Measurements from ENCODE around the gene NAA15. TPM values are rescaled to one million over a fixed set of nuclear protein-coding genes. Genes with fewer than 3 reads are reported as not detected.

NAA15 gene
- total and polyA plus RNA-seq, 4 donors = 6.7 to 18.2 (median 11.1) TPM

GRCh38 chr4:139256349-139256748 lies 45.0 kb upstream of the NAA15 start:
- TF ChIP-seq REST (IDR thresholded peaks at IDR 0.05) (no peak), MAX (IDR thresholded peaks at IDR 0.05) (no peak), TAF1 (conservative IDR thresholded peaks at IDR 0.05) (no peak), ATF3 (IDR thresholded peaks at IDR 0.05) (no peak), JUND (IDR thresholded peaks at IDR 0.05) (no peak), FOXA1 (IDR thresholded peaks at IDR 0.05) (no peak), YY1 (IDR thresholded peaks at IDR 0.05) (no peak), HNF4G (IDR thresholded peaks at IDR 0.05) (no peak), EGR1 (IDR thresholded peaks at IDR 0.05; ENCODE audit: low read depth in 2 of 2) (no peak), CTCF (IDR thresholded peaks at IDR 0.05; ENCODE audit: low read depth, low read length, missing input control) (no peak), GABPA (IDR thresholded peaks at IDR 0.05 in 1 of 2, conservative IDR thresholded peaks at IDR 0.05 in 1 of 2) (no peak), NR2F2 (IDR thresholded peaks at IDR 0.05) (no peak), HNF4A (conservative IDR thresholded peaks at IDR 0.05) (no peak), FOXA2 (IDR thresholded peaks at IDR 0.05) (no peak), ZBTB33 (IDR thresholded peaks at IDR 0.05) (no peak)
- WGBS = 72% methylated on average over 2 of the region's 2 CpGs

GRCh38 chr4:139265654-139266053 lies 35.7 kb upstream of the NAA15 start:
- Histone ChIP-seq H3K27me3 (ENCODE audit: control insufficient read depth in 4 of 4, insufficient read depth in 4 of 4, low read length in 3 of 4) (no peaks in the 10 kb centered on the region), H3K27ac (ENCODE audit: low read depth in 1 of 2, low read length in 2 of 2) (no peak overlapping the region), H3K4me1 (ENCODE audit: control insufficient read depth in 4 of 4, insufficient read depth in 4 of 4, low read length in 3 of 4) (peaks cover 0 to 4% (median 2%) of the 10 kb centered on the region in 4 donors), H3K36me3 (ENCODE audit: control insufficient read depth in 4 of 4, insufficient read depth in 3 of 4, low read depth in 1 of 4, low read length in 3 of 4) (no peaks in the 10 kb centered on the region), H3K4me3 (ENCODE audit: low read depth in 1 of 3, low read length in 3 of 3) (no peak overlapping the region), H3K9me3 (ENCODE audit: control insufficient read depth in 4 of 4, low read length in 3 of 4) (no peaks in the 10 kb centered on the region), H3K9ac (ENCODE audit: low read depth in 1 of 2, low read length in 2 of 2) (no peak overlapping the region)
- WGBS = 45% methylated on average over 3 of the region's 3 CpGs
- no peak for TF ChIP-seq ZBTB33 (IDR thresholded peaks at IDR 0.05)
- TF ChIP-seq MAX (IDR thresholded peaks at IDR 0.05) = no peak
- no peak for TF ChIP-seq SP1 (IDR thresholded peaks at IDR 0.05)
- no peak for TF ChIP-seq GABPA (IDR thresholded peaks at IDR 0.05 in 1 of 2, conservative IDR thresholded peaks at IDR 0.05 in 1 of 2)
- DNase-seq (ENCODE audit: low spot score) = no peak

More at GRCh38 chr4:139256349-139256748, 45.0 kb upstream of the NAA15 start:
- Histone ChIP-seq H3K9ac (ENCODE audit: low read depth in 1 of 2, low read length in 2 of 2) (no peak overlapping the region), H3K27ac (ENCODE audit: low read depth in 1 of 2, low read length in 2 of 2) (no peak overlapping the region), H3K4me1 (ENCODE audit: control insufficient read depth in 4 of 4, insufficient read depth in 4 of 4, low read length in 3 of 4) (no peaks in the 10 kb centered on the region), H3K27me3 (ENCODE audit: control insufficient read depth in 4 of 4, insufficient read depth in 4 of 4, low read length in 3 of 4) (no peaks in the 10 kb centered on the region), H3K4me3 (ENCODE audit: low read depth in 1 of 3, low read length in 3 of 3) (no peak overlapping the region), H3K9me3 (ENCODE audit: control insufficient read depth in 4 of 4, low read length in 3 of 4) (no peaks in the 10 kb centered on the region), H3K36me3 (ENCODE audit: control insufficient read depth in 4 of 4, insufficient read depth in 3 of 4, low read depth in 1 of 4, low read length in 3 of 4) (no peaks in the 10 kb centered on the region)
- no peak for DNase-seq (ENCODE audit: low spot score)
